ENCODE results near the gene PCYT1A. TPM values are rescaled to one million over a fixed set of nuclear protein-coding genes. Genes with fewer than 3 reads are reported as not detected.

PCYT1A gene
- total RNA-seq, 1 donor from 2014 or later, result 55.7 TPM

- no peak overlapping the region for H3K27ac ChIP-seq
- TF ChIP-seq, protein P1, sequence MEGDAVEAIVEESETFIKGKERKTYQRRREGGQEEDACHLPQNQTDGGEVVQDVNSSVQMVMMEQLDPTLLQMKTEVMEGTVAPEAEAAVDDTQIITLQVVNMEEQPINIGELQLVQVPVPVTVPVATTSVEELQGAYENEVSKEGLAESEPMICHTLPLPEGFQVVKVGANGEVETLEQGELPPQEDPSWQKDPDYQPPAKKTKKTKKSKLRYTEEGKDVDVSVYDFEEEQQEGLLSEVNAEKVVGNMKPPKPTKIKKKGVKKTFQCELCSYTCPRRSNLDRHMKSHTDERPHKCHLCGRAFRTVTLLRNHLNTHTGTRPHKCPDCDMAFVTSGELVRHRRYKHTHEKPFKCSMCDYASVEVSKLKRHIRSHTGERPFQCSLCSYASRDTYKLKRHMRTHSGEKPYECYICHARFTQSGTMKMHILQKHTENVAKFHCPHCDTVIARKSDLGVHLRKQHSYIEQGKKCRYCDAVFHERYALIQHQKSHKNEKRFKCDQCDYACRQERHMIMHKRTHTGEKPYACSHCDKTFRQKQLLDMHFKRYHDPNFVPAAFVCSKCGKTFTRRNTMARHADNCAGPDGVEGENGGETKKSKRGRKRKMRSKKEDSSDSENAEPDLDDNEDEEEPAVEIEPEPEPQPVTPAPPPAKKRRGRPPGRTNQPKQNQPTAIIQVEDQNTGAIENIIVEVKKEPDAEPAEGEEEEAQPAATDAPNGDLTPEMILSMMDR (IDR thresholded peaks at IDR 0.05), result no peak
- TF ChIP-seq POLR2AphosphoS5 (IDR thresholded peaks at IDR 0.05; ENCODE audit: insufficient read depth in 1 of 2, low read depth in 1 of 2), result no peak
- TF ChIP-seq POLR2A (IDR thresholded peaks at IDR 0.05), result no peak
- intact Hi-C loops (cut with DNase I), result no loop called here
- no peaks in the 10 kb centered on the region for H3K27me3 ChIP-seq
- no peak overlapping the region for H3K4me3 ChIP-seq
- H3K4me1 ChIP-seq, result no peaks in the 10 kb centered on the region
- no peak for DNase-seq (ENCODE audit: extremely low spot score in 2 of 2)
- no peaks in the 10 kb centered on the region for H3K36me3 ChIP-seq
- H3K9me3 ChIP-seq, result no peaks in the 10 kb centered on the region
Measured at GRCh38 chr3:196219970-196220311, 67.6 kb downstream of the PCYT1A start.

GRCh38 chr3:196219194-196219969 is 68.1 kb downstream of the PCYT1A start:
- no peak for TF ChIP-seq POLR2AphosphoS5 (IDR thresholded peaks at IDR 0.05; ENCODE audit: insufficient read depth in 1 of 2, low read depth in 1 of 2)
- TF ChIP-seq, protein P1 (IDR thresholded peaks at IDR 0.05), result no peak
- no peak for TF ChIP-seq POLR2A (IDR thresholded peaks at IDR 0.05)
- Histone ChIP-seq H3K27me3 (no peaks in the 10 kb centered on the region), H3K36me3 (no peaks in the 10 kb centered on the region), H3K27ac (no peak overlapping the region), H3K4me1 (no peaks in the 10 kb centered on the region), H3K4me3 (peak overlapping the region; percentile 12 to 25), H3K9me3 (no peaks in the 10 kb centered on the region)
- intact Hi-C loops (cut with DNase I), result no loop called here
- no peak for DNase-seq (ENCODE audit: extremely low spot score in 2 of 2)

GRCh38 chr3:196218155-196218712 is 69.3 kb downstream of the PCYT1A start:
- H3K4me1 ChIP-seq, result no peaks in the 10 kb centered on the region
- DNase-seq (ENCODE audit: extremely low spot score in 2 of 2), result no peak
- no peaks in the 10 kb centered on the region for H3K9me3 ChIP-seq
- no peak overlapping the region for H3K4me3 ChIP-seq
- H3K27ac ChIP-seq, result no peak overlapping the region
- H3K27me3 ChIP-seq, result no peaks in the 10 kb centered on the region
- TF ChIP-seq, protein P1 (IDR thresholded peaks at IDR 0.05), result no peak
- TF ChIP-seq POLR2A (IDR thresholded peaks at IDR 0.05) (no peak), POLR2AphosphoS5 (IDR thresholded peaks at IDR 0.05; ENCODE audit: insufficient read depth in 1 of 2, low read depth in 1 of 2) (no peak)
- no peaks in the 10 kb centered on the region for H3K36me3 ChIP-seq
- intact Hi-C loops (cut with DNase I), result no loop called here

GRCh38 chr3:196217307-196218154 is 70.0 kb downstream of the PCYT1A start:
- H3K27ac ChIP-seq, result no peak overlapping the region
- DNase-seq (ENCODE audit: extremely low spot score in 2 of 2), result no peak
- H3K9me3 ChIP-seq, result no peaks in the 10 kb centered on the region
- TF ChIP-seq, protein P1 (IDR thresholded peaks at IDR 0.05), result no peak
- no peak for TF ChIP-seq POLR2A (IDR thresholded peaks at IDR 0.05)
- TF ChIP-seq POLR2AphosphoS5 (IDR thresholded peaks at IDR 0.05; ENCODE audit: insufficient read depth in 1 of 2, low read depth in 1 of 2), result no peak
- no peaks in the 10 kb centered on the region for H3K4me1 ChIP-seq
- no peak overlapping the region for H3K4me3 ChIP-seq
- intact Hi-C loops (cut with DNase I), result no loop called here
- no peaks in the 10 kb centered on the region for H3K27me3 ChIP-seq
- no peaks in the 10 kb centered on the region for H3K36me3 ChIP-seq
